ENCODE data around the gene UTP14C.

- TF ChIP-seq CTCF (IDR thresholded peaks at IDR 0.05; ENCODE audit: low read depth, low read length): no peak
- TF ChIP-seq POLR2A (IDR thresholded peaks at IDR 0.05; ENCODE audit: extremely low read depth, insufficient read length): no peak
- TF ChIP-seq MAX (IDR thresholded peaks at IDR 0.05; ENCODE audit: low read depth, low read length): no peak
- TF ChIP-seq MYC (IDR thresholded peaks at IDR 0.05; ENCODE audit: low read depth, low read length): no peak
Measured at GRCh38 chr13:52053460-52053859, 29.0 kb downstream of the UTP14C start.

Data from NB4 (cell line).